ENCODE data around the gene SERPINA10. TPM values are rescaled to one million over a fixed set of nuclear protein-coding genes. Genes with fewer than 3 reads are reported as not detected.

SERPINA10 gene
- total RNA-seq, 1 donor from 2014 or later = not detected

- Histone ChIP-seq H3K4me3 (ENCODE audit: low read depth, low read length) (no peak overlapping the region), H3K27me3 (ENCODE audit: control insufficient read depth, insufficient read depth, low read length) (no peaks in the 10 kb centered on the region), H3K36me3 (ENCODE audit: control insufficient read depth, insufficient read depth, low read length) (no peaks in the 10 kb centered on the region)
- TF ChIP-seq, protein P1, sequence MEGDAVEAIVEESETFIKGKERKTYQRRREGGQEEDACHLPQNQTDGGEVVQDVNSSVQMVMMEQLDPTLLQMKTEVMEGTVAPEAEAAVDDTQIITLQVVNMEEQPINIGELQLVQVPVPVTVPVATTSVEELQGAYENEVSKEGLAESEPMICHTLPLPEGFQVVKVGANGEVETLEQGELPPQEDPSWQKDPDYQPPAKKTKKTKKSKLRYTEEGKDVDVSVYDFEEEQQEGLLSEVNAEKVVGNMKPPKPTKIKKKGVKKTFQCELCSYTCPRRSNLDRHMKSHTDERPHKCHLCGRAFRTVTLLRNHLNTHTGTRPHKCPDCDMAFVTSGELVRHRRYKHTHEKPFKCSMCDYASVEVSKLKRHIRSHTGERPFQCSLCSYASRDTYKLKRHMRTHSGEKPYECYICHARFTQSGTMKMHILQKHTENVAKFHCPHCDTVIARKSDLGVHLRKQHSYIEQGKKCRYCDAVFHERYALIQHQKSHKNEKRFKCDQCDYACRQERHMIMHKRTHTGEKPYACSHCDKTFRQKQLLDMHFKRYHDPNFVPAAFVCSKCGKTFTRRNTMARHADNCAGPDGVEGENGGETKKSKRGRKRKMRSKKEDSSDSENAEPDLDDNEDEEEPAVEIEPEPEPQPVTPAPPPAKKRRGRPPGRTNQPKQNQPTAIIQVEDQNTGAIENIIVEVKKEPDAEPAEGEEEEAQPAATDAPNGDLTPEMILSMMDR (IDR thresholded peaks at IDR 0.05; ENCODE audit: insufficient read depth, low read length, severe bottlenecking) = no peak
- FAIRE-seq (no peak), DNase-seq (ENCODE audit: low read depth) (peak; percentile 60)
Measured at GRCh38 chr14:94337274-94337673, 44.2 kb upstream of the SERPINA10 start.

DNA sequence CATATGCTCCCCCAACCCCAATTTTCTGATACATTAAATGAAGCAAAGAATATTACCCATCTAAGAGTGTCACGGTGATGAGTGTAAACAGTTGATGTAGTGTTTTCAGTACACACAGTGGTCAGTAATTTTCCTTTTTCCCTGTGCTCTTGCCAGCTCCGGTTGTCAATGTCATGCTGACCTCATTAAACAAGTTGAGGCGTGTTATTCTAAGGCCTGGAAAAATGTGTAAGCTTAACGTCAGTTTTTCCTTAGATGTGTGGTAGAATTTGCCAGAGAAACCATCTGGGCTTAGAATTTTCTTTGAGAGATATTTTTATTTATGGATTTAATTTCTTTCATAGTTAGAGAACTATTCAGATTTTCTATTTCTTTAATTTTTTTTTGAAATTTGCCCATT lies 41.8 kb upstream of the SERPINA10 start:
- TF ChIP-seq, protein P1 (IDR thresholded peaks at IDR 0.05; ENCODE audit: insufficient read depth, low read length, severe bottlenecking) = no peak
- DNase-seq (ENCODE audit: low read depth) = peak; percentile 97
- no peak for FAIRE-seq

GRCh38 chr14:94332587-94332986 lies 39.5 kb upstream of the SERPINA10 start:
- TF ChIP-seq, protein P1 (IDR thresholded peaks at IDR 0.05; ENCODE audit: insufficient read depth, low read length, severe bottlenecking) = no peak
- DNase-seq (ENCODE audit: low read depth) (no peak), FAIRE-seq (no peak)
- no peak overlapping the region for H3K4me3 ChIP-seq (ENCODE audit: low read depth, low read length)
- no peaks in the 10 kb centered on the region for H3K27me3 ChIP-seq (ENCODE audit: control insufficient read depth, insufficient read depth, low read length)
- H3K36me3 ChIP-seq (ENCODE audit: control insufficient read depth, insufficient read depth, low read length) = no peaks in the 10 kb centered on the region

More for the DNA sequence above, 41.8 kb upstream of the SERPINA10 start:
- H3K36me3 ChIP-seq (ENCODE audit: control insufficient read depth, insufficient read depth, low read length) = no peaks in the 10 kb centered on the region
- H3K27me3 ChIP-seq (ENCODE audit: control insufficient read depth, insufficient read depth, low read length) = no peaks in the 10 kb centered on the region
- no peak overlapping the region for H3K4me3 ChIP-seq (ENCODE audit: low read depth, low read length)

DNA sequence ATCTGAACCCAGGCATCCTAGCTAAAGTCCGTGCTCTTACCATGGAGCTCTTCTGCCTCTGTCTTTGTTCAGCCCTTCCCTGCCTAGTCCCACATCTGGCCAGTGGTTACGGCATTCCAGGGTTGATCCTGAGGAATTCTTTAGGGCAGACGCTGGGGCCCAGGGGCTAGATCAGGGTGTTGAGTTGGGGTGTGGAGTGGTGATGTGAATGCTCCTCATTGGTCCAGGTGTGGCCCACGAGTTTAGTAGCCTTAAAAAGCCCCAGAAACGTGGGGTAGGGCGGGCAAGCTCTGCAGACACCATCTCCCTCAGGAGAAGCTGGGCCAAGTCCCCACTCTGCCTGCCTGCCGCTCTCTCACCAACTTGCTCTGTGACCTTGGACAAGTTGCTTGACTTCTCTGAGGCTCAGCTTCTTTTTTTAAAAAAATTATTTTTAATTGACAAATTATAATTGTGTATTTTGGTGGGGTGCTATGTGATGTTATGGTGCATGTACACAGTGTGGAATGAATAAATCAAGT lies 39.1 kb upstream of the SERPINA10 start:
- no peaks in the 10 kb centered on the region for H3K27me3 ChIP-seq (ENCODE audit: control insufficient read depth, insufficient read depth, low read length)
- DNase-seq (ENCODE audit: low read depth) = no peak
- TF ChIP-seq, protein P1 (IDR thresholded peaks at IDR 0.05; ENCODE audit: insufficient read depth, low read length, severe bottlenecking) = no peak
- H3K4me3 ChIP-seq (ENCODE audit: low read depth, low read length) = no peak overlapping the region
- no peaks in the 10 kb centered on the region for H3K36me3 ChIP-seq (ENCODE audit: control insufficient read depth, insufficient read depth, low read length)
- no peak for FAIRE-seq

- no peaks in the 10 kb centered on the region for H3K36me3 ChIP-seq (ENCODE audit: control insufficient read depth, insufficient read depth, low read length)
- DNase-seq (ENCODE audit: low read depth) = no peak
- no peaks in the 10 kb centered on the region for H3K27me3 ChIP-seq (ENCODE audit: control insufficient read depth, insufficient read depth, low read length)
- FAIRE-seq = no peak
- TF ChIP-seq, protein P1 (IDR thresholded peaks at IDR 0.05; ENCODE audit: insufficient read depth, low read length, severe bottlenecking) = no peak
- no peak overlapping the region for H3K4me3 ChIP-seq (ENCODE audit: low read depth, low read length)
Measured at GRCh38 chr14:94331462-94331861, 38.4 kb upstream of the SERPINA10 start.

DNA sequence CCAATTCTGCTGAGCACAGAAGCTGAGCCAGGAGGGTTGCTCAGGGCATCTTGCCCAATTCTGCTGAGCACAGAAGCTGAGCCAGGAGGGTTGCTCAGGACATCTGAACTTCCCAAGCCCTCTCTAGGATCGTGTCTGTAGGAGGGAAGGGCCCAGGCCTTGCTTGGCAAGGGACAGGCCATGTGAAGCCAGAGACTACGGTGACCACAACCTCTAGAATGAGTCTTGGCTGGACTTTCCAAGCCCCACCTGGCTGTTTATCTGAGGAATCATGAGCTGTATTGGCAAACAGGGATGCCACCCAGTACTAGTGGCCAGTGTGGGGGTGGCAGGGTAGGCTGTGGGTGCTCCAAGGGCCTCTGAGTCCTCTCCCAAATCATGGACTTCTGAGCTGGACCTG lies 37.8 kb upstream of the SERPINA10 start:
- DNase-seq (ENCODE audit: low read depth) (no peak), FAIRE-seq (peak; percentile 23)
- no peaks in the 10 kb centered on the region for H3K36me3 ChIP-seq (ENCODE audit: control insufficient read depth, insufficient read depth, low read length)

More for the DNA sequence above, 37.8 kb upstream of the SERPINA10 start:
- no peak overlapping the region for H3K4me3 ChIP-seq (ENCODE audit: low read depth, low read length)
- TF ChIP-seq, protein P1 (IDR thresholded peaks at IDR 0.05; ENCODE audit: insufficient read depth, low read length, severe bottlenecking) = no peak
- no peaks in the 10 kb centered on the region for H3K27me3 ChIP-seq (ENCODE audit: control insufficient read depth, insufficient read depth, low read length)

All from bronchial epithelial cell (primary cell).